IMR-90 (cell line): ENCODE data around the gene ATP4B. TPM values are rescaled to one million over a fixed set of nuclear protein-coding genes. Genes with fewer than 3 reads are reported as not detected.

Experiments used
- ATAC-seq: fragments of 200-7000 bp; cut with Tn5 transposase; 2 replicates; pipeline ENCODE4 v1.9.1; 2020; ENCODE audit warnings: low read depth, mild to moderate bottlenecking, moderate library complexity
- BruUV-seq: library from RNA; stranded (reverse); fragments of 400-500 nt; replicated peaks from 2 replicates; lab custom pipeline; 2021; lab: Mats Ljungman, UMichigan
- CTCF ChIA-PET: fragments of 300-600 bp; formaldehyde crosslinking; extraction: SDS; loops from one replicate; lab custom pipeline; 2021; ENCODE audit warnings: antibody characterized with exemption; lab: Yijun Ruan, JAX
- POLR2A ChIA-PET: fragments of 300-600 bp; sonication (Branson Sonifier 250); formaldehyde crosslinking; loops from one replicate; lab custom pipeline; 2022; ENCODE audit warnings: antibody characterized with exemption; ENCODE audit not compliant: unreplicated experiment; lab: Charles Lee
- DNase-seq: peaks from one replicate; pipeline ENCODE4 v3.0.0; 2013
- H2AFZ ChIP-seq: replicated peaks from 2 replicates; pipeline ENCODE3; 2013; ENCODE audit warnings: low read length, mild to moderate bottlenecking; ENCODE audit not compliant: poor library complexity
- H2AK5ac ChIP-seq: 2 replicates; pipeline ENCODE4 v1.6.1; 2013; ENCODE audit warnings: low read depth, low read length, inconsistent platforms
- H2AK9ac ChIP-seq: replicated peaks from 2 replicates; pipeline ENCODE3; 2013; ENCODE audit warnings: mild to moderate bottlenecking, low read depth, low read length, moderate library complexity; ENCODE audit not compliant: poor library complexity
- H2BK120ac ChIP-seq: 2 replicates; pipeline ENCODE4 v1.6.1; 2013; ENCODE audit warnings: low read depth, low read length, inconsistent platforms
- H2BK15ac ChIP-seq: 3 replicates; pipeline ENCODE4 v1.6.1; 2013; ENCODE audit warnings: low read depth, low read length, inconsistent platforms
- H2BK20ac ChIP-seq: 2 replicates; pipeline ENCODE4 v1.6.1; 2013; ENCODE audit warnings: low read depth, mild to moderate bottlenecking, inconsistent platforms, low read length, moderate library complexity
- H2BK5ac ChIP-seq: 2 replicates; pipeline ENCODE4 v1.6.1; 2013; ENCODE audit warnings: mild to moderate bottlenecking, low read depth, low read length, inconsistent platforms; ENCODE audit not compliant: poor library complexity, severe bottlenecking
- H3K14ac ChIP-seq: replicated peaks from 2 replicates; pipeline ENCODE4 v1.6.1; 2013; ENCODE audit warnings: low read depth, low read length, inconsistent platforms
- H3K18ac ChIP-seq: 2 replicates; pipeline ENCODE4 v1.6.1; 2013; ENCODE audit warnings: low read depth, low read length, control low read depth
- H3K23ac ChIP-seq: 2 replicates; pipeline ENCODE4 v1.6.1; 2013; ENCODE audit warnings: low read depth, low read length, inconsistent platforms
- H3K27ac ChIP-seq: 2 replicates; pipeline ENCODE4 v1.5.1; 2013; ENCODE audit warnings: mild to moderate bottlenecking, control low read depth, low read length; ENCODE audit not compliant: insufficient read depth
- H3K27me3 ChIP-seq: 2 replicates; pipeline ENCODE4 v1.6.1; 2013; ENCODE audit warnings: low read length; ENCODE audit not compliant: control insufficient read depth, insufficient read depth
- H3K36me3 ChIP-seq: 2 replicates; pipeline ENCODE4 v1.6.1; 2013; ENCODE audit warnings: low read length, mixed read lengths; ENCODE audit not compliant: control insufficient read depth, insufficient read depth
- H3K4ac ChIP-seq: 2 replicates; pipeline ENCODE4 v1.6.1; 2013; ENCODE audit warnings: low read depth, low read length, inconsistent platforms
- H3K4me1 ChIP-seq: 2 replicates; pipeline ENCODE4 v1.6.1; 2013; ENCODE audit warnings: low read length, mixed read lengths; ENCODE audit not compliant: control insufficient read depth, insufficient read depth
- H3K4me2 ChIP-seq: 2 replicates; pipeline ENCODE4 v1.6.1; 2013; ENCODE audit warnings: low read depth, mild to moderate bottlenecking, control low read depth, low read length, moderate library complexity
- H3K4me3 ChIP-seq: 2 replicates; pipeline ENCODE4 v1.5.1; 2013; ENCODE audit warnings: low read depth, mild to moderate bottlenecking, control low read depth, low read length, moderate library complexity; ENCODE audit not compliant: insufficient read depth
- H3K56ac ChIP-seq: 2 replicates; pipeline ENCODE4 v1.6.1; 2013; ENCODE audit warnings: low read length, inconsistent platforms; ENCODE audit not compliant: insufficient read depth; ENCODE audit errors: extremely low read depth
- H3K79me1 ChIP-seq, 2 experiments: 2 replicates each; pipeline ENCODE4 v1.6.1; 2013; ENCODE audit warnings: low read length in 2 of 2, inconsistent platforms in 1 of 2, low read depth in 1 of 2
- H3K9ac ChIP-seq: 2 replicates; pipeline ENCODE4 v1.6.1; 2013; ENCODE audit warnings: low read depth, low read length, control low read depth
- H3K9me1 ChIP-seq: 2 replicates; pipeline ENCODE4 v1.6.1; 2013; ENCODE audit warnings: low read length, inconsistent platforms; ENCODE audit not compliant: insufficient read depth
- H3K9me3 ChIP-seq: 2 replicates; pipeline ENCODE4 v1.6.1; 2013; ENCODE audit warnings: low read length; ENCODE audit not compliant: control insufficient read depth, insufficient read depth
- H4K20me1 ChIP-seq: 2 replicates; pipeline ENCODE4 v1.6.1; 2013; ENCODE audit warnings: low read length, inconsistent platforms; ENCODE audit not compliant: insufficient read depth
- H4K5ac ChIP-seq: 2 replicates; pipeline ENCODE4 v1.6.1; 2013; ENCODE audit warnings: mild to moderate bottlenecking, low read depth, low read length, control low read depth
- H4K8ac ChIP-seq, 2 experiments: 2 replicates each; pipeline ENCODE4 v1.6.1; 2013; ENCODE audit warnings: low read depth in 2 of 2, low read length in 2 of 2, control low read depth in 1 of 2, inconsistent platforms in 1 of 2
- H4K91ac ChIP-seq: 2 replicates; pipeline ENCODE4 v1.6.1; 2013; ENCODE audit warnings: low read depth, low read length, inconsistent platforms; ENCODE audit not compliant: insufficient read depth
- BHLHE40 ChIP-seq: fragments of 150-350 bp; IDR thresholded peaks from 2 replicates; pipeline ENCODE4 v1.6.1; 2016; ENCODE audit warnings: mild to moderate bottlenecking, low read depth, low read length
- WGBS, 2 experiments: methylation state at CpG; one replicate each; pipeline versions ENCODE4 v1.1.5 to v1.1.7; 2013; ENCODE audit warnings: missing lambda C conversion rate in 2 of 2; ENCODE audit not compliant: insufficient read length in 1 of 2; ENCODE audit errors: extremely low coverage in 2 of 2; 5-methylcytosine and 5-hydroxymethylcytosine counted together
- dilution Hi-C: fragments of 300-500 bp; cut with HindIII; formaldehyde crosslinking; loops from one replicate; pipeline ENCODE4 v1.14.3; 2018; ENCODE audit warnings: low sequenced_read_pairs; ENCODE audit not compliant: unreplicated experiment
- in situ Hi-C: fragments of 300-500 bp; cut with MboI; formaldehyde crosslinking; loops from 3 replicates; pipeline ENCODE4 v1.14.3; 2019; ENCODE audit warnings: low sequenced_read_pairs, inconsistent platforms, mixed read lengths
- intact Hi-C: fragments of 100-400 bp; cut with micrococcal nuclease; formaldehyde crosslinking; loops from 2 replicates; pipeline ENCODE4 v1.10.0; 2022
- polyA plus RNA-seq, 3 experiments: library from polyadenylated mRNA; depleted of rRNA; stranded (reverse); fragments of >200 nt; gene quantifications; 2 replicates each; pipeline ENCODE4 v1.2.3, GENCODE V29; 2012; ENCODE audit warnings: low replicate concordance in 1 of 3
- total RNA-seq: library from RNA; depleted of rRNA; stranded (reverse); fragments of >200 nt; gene quantifications from 2 replicates; pipeline ENCODE4 v1.2.3, GENCODE V29; 2012

ATP4B gene
- total and polyA plus RNA-seq, 2 of the 4 experiments (the other 2 are of a cell fraction) = not detected

- no peak overlapping the region for H3K4me3 ChIP-seq
- no peak overlapping the region for H3K56ac ChIP-seq
- H2BK15ac ChIP-seq = no peak overlapping the region
- peaks cover 68% of the 10 kb centered on the region for H3K36me3 ChIP-seq
- H3K27me3 ChIP-seq = no peaks in the 10 kb centered on the region
- no peak overlapping the region for H3K27ac ChIP-seq
- H2BK5ac ChIP-seq = no peak overlapping the region
- H2AK9ac ChIP-seq = no peak overlapping the region
- in situ Hi-C loops = no loop called here
- no peak overlapping the region for H4K8ac ChIP-seq
- H3K4me1 ChIP-seq = no peaks in the 10 kb centered on the region
- intact Hi-C loops = no loop called here
- no peak for DNase-seq
- H3K79me1 ChIP-seq = peaks cover 23 to 67% of the 10 kb centered on the region in 2 experiments
- POLR2A ChIA-PET = no interaction called here
- no peak overlapping the region for H3K14ac ChIP-seq
- no peak overlapping the region for H3K23ac ChIP-seq
- no peak overlapping the region for H2BK20ac ChIP-seq
- TF ChIP-seq BHLHE40 = no peak
- H4K20me1 ChIP-seq = peaks cover 12% of the 10 kb centered on the region; the same call in 1 of the 2 replicates
- no peak for ATAC-seq
- CTCF ChIA-PET = no interaction called here
- H3K18ac ChIP-seq = no peak overlapping the region
- WGBS, 2 experiments = 100% methylated on average over 5 of the region's 18 CpGs; no CpG with 5 or more reads in 1 of the 2 experiments
- no peak overlapping the region for H4K5ac ChIP-seq
- H4K91ac ChIP-seq = no peak overlapping the region
- dilution Hi-C loops = no loop called here
- H2AK5ac ChIP-seq = no peak overlapping the region
- H3K4ac ChIP-seq = no peak overlapping the region
- BruUV-seq = no TSS peak
- no peak overlapping the region for H3K9ac ChIP-seq
- H3K4me2 ChIP-seq = no peak overlapping the region
- H3K9me3 ChIP-seq = no peaks in the 10 kb centered on the region
- H3K9me1 ChIP-seq = peaks cover 18% of the 10 kb centered on the region
- no peak overlapping the region for H2BK120ac ChIP-seq
- no peak overlapping the region for H2AFZ ChIP-seq
Measured at GRCh38 chr13:113633485-113633873, 24.5 kb downstream of the ATP4B start.
